Endothelial cell of umbilical vein (primary cell): Measurements from ENCODE around the gene CAMSAP3. TPM values are rescaled to one million over a fixed set of nuclear protein-coding genes. Genes with fewer than 3 reads are reported as not detected.

Source experiments
- BruUV-seq: library from RNA; stranded (reverse); fragments of 400-500 nt; replicated peaks from 2 replicates; lab custom pipeline; 2021; lab: Mats Ljungman, UMichigan
- CTCF ChIA-PET: fragments of 300-600, 350-600 bp; sonication (Branson Sonifier 250); formaldehyde crosslinking; loops from one replicate; lab custom pipeline; 2021; ENCODE audit warnings: antibody characterized with exemption, inconsistent platforms; lab: Charles Lee
- POLR2A ChIA-PET: fragments of 300-600, 350-600 bp; sonication (Branson Sonifier 250); formaldehyde crosslinking; loops from one replicate; lab custom pipeline; 2021; ENCODE audit warnings: antibody characterized with exemption, inconsistent platforms; lab: Charles Lee
- DNase-seq: peaks from one replicate; pipeline ENCODE4 v3.0.0-alpha.2; 2011; ENCODE audit warnings: low read depth, low spot score
- FAIRE-seq: peaks from 2 replicates; lab custom pipeline; 2011; peaks lifted over from hg19 to GRCh38; lab: Jason Lieb, UNC
- H2AFZ ChIP-seq: 2 replicates; pipeline ENCODE4 v1.6.0; 2012; ENCODE audit warnings: low read depth, low read length, control low read depth, inconsistent platforms
- H3K27ac ChIP-seq: 2 replicates; pipeline ENCODE4 v1.5.1; 2011; ENCODE audit warnings: low read depth, mild to moderate bottlenecking, control low read depth, low read length, moderate library complexity; ENCODE audit not compliant: insufficient read depth
- H3K27me3 ChIP-seq, 2 experiments: 2 replicates each; pipeline versions ENCODE4 v1.6.0 to v1.6.1; 2011; ENCODE audit warnings: low read length in 2 of 2, mixed read lengths in 1 of 2; ENCODE audit not compliant: control insufficient read depth in 2 of 2, insufficient read depth in 2 of 2
- H3K36me3 ChIP-seq, 2 experiments: 2 replicates in 1 of 2; 3 replicates in 1 of 2; pipeline ENCODE4 v1.5.1; 2011; ENCODE audit warnings: low read length in 2 of 2, mild to moderate bottlenecking in 1 of 2, moderate library complexity in 1 of 2; ENCODE audit not compliant: control insufficient read depth in 2 of 2, insufficient read depth in 2 of 2; ENCODE audit errors: extremely low read depth in 1 of 2
- H3K4me1 ChIP-seq: 3 replicates; pipeline ENCODE4 v1.5.1; 2011; ENCODE audit warnings: mild to moderate bottlenecking, low read length; ENCODE audit not compliant: control insufficient read depth, insufficient read depth; ENCODE audit errors: extremely low read depth
- H3K4me2 ChIP-seq: 2 replicates; pipeline ENCODE4 v1.6.1; 2011; ENCODE audit warnings: low read length, control low read depth, mixed read lengths; ENCODE audit not compliant: insufficient read depth
- H3K4me3 ChIP-seq, 3 experiments: fragments of 200-600 bp in 1 of 3; sonication (generic), shearing (Covaris generic) in 1 of 3; replicated peaks in 1 of 3; 2 replicates each; pipeline ENCODE4 v1.5.1; 2011 to 2016; ENCODE audit warnings: control low read depth in 3 of 3, low read length in 3 of 3, mild to moderate bottlenecking in 2 of 3, inconsistent platforms in 1 of 3, low read depth in 1 of 3, moderate library complexity in 1 of 3; ENCODE audit not compliant: insufficient read depth in 1 of 3
- H3K79me2 ChIP-seq: 2 replicates; pipeline ENCODE4 v1.6.0; 2012; ENCODE audit warnings: low read length, inconsistent platforms; ENCODE audit not compliant: control insufficient read depth, insufficient read depth
- H3K9ac ChIP-seq: replicated peaks from 2 replicates; pipeline ENCODE3; 2011; ENCODE audit warnings: low read length, control low read depth; ENCODE audit not compliant: insufficient read depth; ENCODE audit errors: extremely low read depth
- H3K9me1 ChIP-seq: replicated peaks from 3 replicates; pipeline ENCODE4 v1.6.0; 2011; ENCODE audit warnings: mild to moderate bottlenecking, low read length; ENCODE audit not compliant: control insufficient read depth, insufficient read depth; ENCODE audit errors: extremely low read depth
- H3K9me3 ChIP-seq: replicated peaks from 2 replicates; pipeline ENCODE4 v1.5.1; 2012; ENCODE audit warnings: low read length, inconsistent platforms; ENCODE audit not compliant: control insufficient read depth, insufficient read depth
- H4K20me1 ChIP-seq: replicated peaks from 2 replicates; pipeline ENCODE3; 2011; ENCODE audit warnings: mild to moderate bottlenecking, low read length; ENCODE audit not compliant: control insufficient read depth, insufficient read depth; ENCODE audit errors: extremely low read depth
- CTCF ChIP-seq, 2 donors: IDR thresholded peaks; 1 replicate in 1 of 2; 2 replicates in 1 of 2; pipeline ENCODE4 v1.5.1; 2011; ENCODE audit warnings: low read length in 2 of 2, mild to moderate bottlenecking in 2 of 2, moderate library complexity in 2 of 2, control low read depth in 1 of 2, inconsistent platforms in 1 of 2, low read depth in 1 of 2; ENCODE audit not compliant: insufficient read depth in 1 of 2; ENCODE audit errors: extremely low read depth in 1 of 2
- EZH2 ChIP-seq: IDR thresholded peaks from 2 replicates; pipeline ENCODE4 v1.6.1; 2012; ENCODE audit warnings: borderline replicate concordance, low read depth, mild to moderate bottlenecking, moderate library complexity, low read length, inconsistent platforms; ENCODE audit not compliant: severe bottlenecking
- FOS ChIP-seq: IDR thresholded peaks from 2 replicates; pipeline ENCODE4 v1.6.1; 2011; ENCODE audit warnings: mild to moderate bottlenecking, low read length, moderate library complexity, borderline replicate concordance; ENCODE audit not compliant: insufficient read depth
- GATA2 ChIP-seq: IDR thresholded peaks from 2 replicates; pipeline ENCODE4 v1.7.0; 2011; ENCODE audit warnings: low read depth, mild to moderate bottlenecking, moderate library complexity, mixed read lengths, low read length; ENCODE audit not compliant: insufficient read length, insufficient read depth
- JUN ChIP-seq: IDR thresholded peaks from 2 replicates; pipeline ENCODE4 v1.6.1; 2011; ENCODE audit warnings: borderline replicate concordance, low read depth; ENCODE audit not compliant: insufficient read length, insufficient read depth
- MAX ChIP-seq: IDR thresholded peaks from 2 replicates; pipeline ENCODE4 v1.6.1; 2011; ENCODE audit not compliant: insufficient read depth, insufficient read length
- MYC ChIP-seq: IDR thresholded peaks from one replicate; pipeline ENCODE4 v1.6.1; 2011; ENCODE audit warnings: mild to moderate bottlenecking, low read depth, low read length
- POLR2A ChIP-seq: IDR thresholded peaks from 2 replicates; pipeline ENCODE4 v1.6.1; 2012; ENCODE audit warnings: low read depth, mild to moderate bottlenecking, control low read depth, low read length
- POLR2AphosphoS5 ChIP-seq: IDR thresholded peaks from 2 replicates; pipeline ENCODE4 v1.6.1; 2012; ENCODE audit warnings: low read depth, mild to moderate bottlenecking, control low read depth, low read length, moderate library complexity; ENCODE audit not compliant: insufficient read depth
- dilution Hi-C: fragments of 300-500 bp; cut with MboI; formaldehyde crosslinking; loops from one replicate; pipeline ENCODE4 v1.15.0; 2019; ENCODE audit warnings: low sequenced_read_pairs; ENCODE audit not compliant: extremely low pct_ligation_motif_present
- intact Hi-C: fragments of 100-400 bp; cut with micrococcal nuclease; formaldehyde crosslinking; loops from one replicate; pipeline ENCODE4 v1.10.0; 2022
- polyA plus RNA-seq, 4 experiments: library from polyadenylated mRNA; depleted of rRNA in 3 of 4; stranded (reverse) in 3 of 4; unstranded in 1 of 4; fragments of >200 nt; gene quantifications; 2 replicates each; pipeline versions ENCODE4 v1.2.1 to v1.2.3, GENCODE V29; 2011 to 2012; ENCODE audit warnings: missing spikeins in 1 of 4
- total RNA-seq: library from RNA; stranded (reverse); gene quantifications from 2 replicates; pipeline ENCODE4 v1.2.3, GENCODE V29; 2021

The CAMSAP3 gene
- total and polyA plus RNA-seq, 2 donors (not counting 3 experiments of a cell fraction or from before 2014, with no cell fraction given): 0.11 to 0.22 TPM

- POLR2A ChIA-PET: no interaction called here
- dilution Hi-C loops (no loop called here), intact Hi-C loops (no loop called here)
- Histone ChIP-seq H3K36me3 (peaks cover 0 to 25% of the 10 kb centered on the region in 2 experiments), H4K20me1 (no peaks in the 10 kb centered on the region), H3K27me3 (no peaks in the 10 kb centered on the region), H3K4me1 (no peaks in the 10 kb centered on the region), H3K79me2 (no peaks in the 10 kb centered on the region), H3K27ac (no peak overlapping the region), H3K9me1 (no peaks in the 10 kb centered on the region), H2AFZ (no peak overlapping the region), H3K4me2 (no peak overlapping the region), H3K4me3 (no peak overlapping the region), H3K9me3 (no peaks in the 10 kb centered on the region), H3K9ac (no peak overlapping the region)
- BruUV-seq: no TSS peak
- DNase-seq: peak; percentile 35
- FAIRE-seq: no peak
- TF ChIP-seq MAX (no peak), CTCF (IDR thresholded peaks at IDR 0.05; ENCODE audit: extremely low read depth in 1 of 2, insufficient read depth in 1 of 2, low read depth in 1 of 2, low read length in 2 of 2) (no peak), EZH2 (no peak), FOS (no peak), GATA2 (no peak), POLR2AphosphoS5 (no peak), MYC (no peak), POLR2A (no peak), JUN (no peak)
- CTCF ChIA-PET: no interaction called here
Observed at GRCh38 chr19:7550987-7551761, 44.5 kb upstream of the CAMSAP3 start.
